GM21786 (cell line): ENCODE measurements around the gene CARD14.
"Not testable (repeated sequence)": the region's sequence is repeated elsewhere in the genome, so short reads cannot be mapped to it uniquely, and the experiment has no call there.

Experiments
- ATAC-seq: cut with Tn5 transposase; IDR thresholded peaks from one replicate; pipeline ENCODE4 v1.9.1; 2021; ENCODE audit not compliant: unreplicated experiment

The CARD14 gene

DNA sequence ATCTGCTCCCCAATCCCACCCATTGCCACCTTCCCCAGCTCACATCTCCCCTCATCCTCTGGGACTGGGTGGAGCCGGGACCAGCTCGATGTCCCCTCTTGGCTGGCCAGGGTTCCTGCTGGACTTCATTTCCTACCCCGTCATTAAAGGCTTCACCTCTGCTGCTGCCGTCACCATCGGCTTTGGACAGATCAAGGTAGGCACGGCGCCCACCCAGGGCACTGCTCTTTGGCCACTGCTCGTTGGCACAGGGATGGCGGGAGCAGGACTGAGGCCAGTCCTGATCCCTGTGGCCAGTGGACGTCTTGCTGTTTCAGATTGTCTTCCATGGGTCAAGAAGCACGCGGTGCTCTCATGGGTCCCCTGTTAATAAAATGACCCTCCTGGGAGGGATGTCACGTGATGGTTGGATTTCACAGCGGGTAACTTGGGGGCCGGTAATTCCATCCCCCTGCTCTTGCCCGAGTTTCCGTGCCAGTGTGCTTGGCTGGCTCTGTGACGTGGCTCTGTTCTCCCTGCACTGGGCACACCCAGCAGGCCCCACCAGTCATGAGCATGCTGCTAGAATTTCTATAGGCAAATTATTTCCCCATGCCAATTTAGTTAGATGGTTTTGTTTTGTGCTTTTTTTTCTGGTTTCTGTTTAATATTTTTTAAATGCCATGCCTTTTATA lies 53.4 kb downstream of the CARD14 start:
- ATAC-seq, result no peak

DNA sequence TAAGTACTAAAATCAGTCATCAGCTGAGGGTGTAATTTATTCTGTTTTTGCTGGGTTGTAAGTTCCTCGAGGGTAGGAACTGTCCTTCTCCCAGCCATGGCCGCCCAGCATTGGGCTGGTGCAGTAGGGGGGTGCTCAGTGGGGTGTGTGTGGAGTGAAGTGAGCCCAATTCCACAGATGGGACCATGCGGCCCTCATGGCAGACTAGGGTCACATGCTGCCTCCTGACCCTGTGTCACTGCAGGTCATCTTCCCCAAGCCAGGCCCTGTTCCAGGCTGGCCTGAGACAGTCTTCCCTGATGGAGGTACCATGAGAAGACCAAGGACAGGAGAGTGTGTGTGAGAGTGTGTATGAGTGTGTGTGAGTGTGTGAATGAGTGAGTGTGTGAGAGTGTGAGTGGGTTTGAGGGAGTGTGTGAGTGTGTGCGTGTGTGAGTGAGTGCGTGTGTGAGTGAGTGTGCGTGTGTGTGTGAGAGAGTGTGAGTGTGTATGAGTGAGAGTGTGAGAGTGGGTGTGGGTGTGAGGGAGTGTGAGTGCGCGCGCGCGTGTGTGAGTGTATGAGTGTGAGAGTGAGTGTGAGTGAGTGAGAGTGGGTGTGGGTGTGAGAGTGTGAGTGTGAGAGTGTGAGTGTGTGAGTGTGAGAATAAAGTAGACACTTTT lies 54.1 kb downstream of the CARD14 start:
- no peak for ATAC-seq

DNA sequence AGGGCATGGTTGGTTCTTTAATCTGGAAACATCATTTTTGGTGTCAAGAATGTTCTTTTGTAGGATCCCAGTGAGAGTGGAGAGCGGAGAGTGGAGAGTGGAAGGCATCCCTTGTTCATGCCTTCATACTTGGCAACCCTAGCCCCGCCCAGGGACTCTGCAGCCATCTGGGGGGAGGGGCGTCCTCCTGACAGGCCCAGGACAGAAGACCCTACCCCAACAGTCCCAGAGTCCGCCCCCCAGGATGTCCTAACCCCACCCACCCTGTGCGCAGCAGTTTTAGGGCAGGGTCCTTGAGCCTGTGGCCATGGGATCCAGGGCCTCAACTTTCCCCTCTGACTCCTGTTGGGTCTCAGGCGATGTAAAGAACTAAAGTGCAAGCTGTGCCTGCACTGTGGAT lies 54.9 kb downstream of the CARD14 start:
- ATAC-seq, result no peak

DNA sequence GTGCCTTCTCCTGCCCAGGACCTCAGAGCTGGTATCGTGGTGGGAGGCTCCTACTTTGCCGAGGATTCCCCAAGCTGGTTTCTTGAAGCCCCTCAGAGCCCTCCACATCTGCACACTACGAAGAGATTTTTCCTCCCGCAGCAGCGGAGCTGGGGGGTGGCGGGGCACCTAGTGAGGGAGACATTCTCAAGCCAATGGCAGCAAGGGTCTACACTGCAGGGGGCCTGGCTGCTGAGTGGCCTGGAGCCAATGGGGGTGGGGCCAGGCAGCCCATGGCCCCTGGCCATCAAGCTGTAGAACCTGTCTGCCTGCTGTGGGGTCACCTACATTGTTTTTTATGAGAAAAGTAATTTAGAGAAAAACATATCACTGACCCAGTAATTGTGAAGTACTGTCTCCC lies 55.4 kb downstream of the CARD14 start:
- ATAC-seq, result no peak

DNA sequence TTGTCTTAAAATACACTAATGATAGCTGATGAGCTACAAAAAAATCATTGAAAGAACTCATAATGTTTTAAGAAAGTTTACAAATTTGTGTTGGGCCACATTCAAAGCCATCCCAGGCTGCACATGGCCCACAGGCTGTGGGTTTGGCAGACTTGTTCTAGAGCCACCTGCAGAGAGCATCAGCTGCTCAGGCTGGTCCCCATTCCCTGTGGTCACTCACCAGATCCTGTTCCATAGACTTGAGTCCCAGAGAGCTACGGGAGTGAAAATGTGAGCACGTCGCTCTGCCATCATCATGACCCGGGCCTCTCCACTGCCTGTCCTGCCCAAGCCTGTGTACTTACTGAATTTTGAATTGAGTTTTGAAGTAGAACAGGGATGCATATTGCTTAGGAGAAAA lies 57.3 kb downstream of the CARD14 start:
- ATAC-seq, result no peak

DNA sequence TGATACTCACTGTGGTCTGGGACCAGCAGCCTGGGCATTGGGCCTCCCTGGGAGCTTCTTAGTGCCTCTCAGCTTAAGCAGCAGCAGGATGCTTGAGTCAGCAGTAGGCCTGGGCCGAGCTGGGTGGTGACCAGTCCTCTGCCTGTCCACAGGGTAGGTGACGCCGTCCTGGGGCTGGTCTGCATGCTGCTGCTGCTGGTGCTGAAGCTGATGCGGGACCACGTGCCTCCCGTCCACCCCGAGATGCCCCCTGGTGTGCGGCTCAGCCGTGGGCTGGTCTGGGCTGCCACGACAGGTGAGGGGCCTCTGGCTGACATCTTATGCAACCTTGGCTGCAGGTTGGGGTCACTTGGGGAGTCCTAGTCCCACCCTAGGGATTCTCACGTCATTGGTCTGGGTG lies 57.8 kb downstream of the CARD14 start:
- ATAC-seq, result no peak

DNA sequence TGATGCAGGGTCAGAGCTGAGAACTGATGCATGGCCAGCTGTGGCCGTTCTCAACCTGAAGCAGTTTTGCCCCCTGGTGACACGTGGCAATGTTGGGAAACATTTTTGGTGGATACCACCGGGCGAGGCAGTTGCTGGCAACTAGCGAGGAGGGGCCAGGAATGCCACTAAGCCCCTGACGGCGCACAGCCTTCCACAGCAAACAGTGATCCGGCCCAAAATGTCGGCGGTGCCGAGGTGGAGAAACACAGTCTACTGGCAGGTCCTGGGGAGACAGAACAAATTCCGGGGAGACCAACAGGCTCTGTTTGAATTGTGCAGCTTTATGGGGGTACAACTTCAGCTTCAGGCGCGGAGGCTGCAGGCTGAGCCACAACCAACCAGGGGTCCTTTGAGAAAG lies 58.6 kb downstream of the CARD14 start:
- no peak for ATAC-seq

DNA sequence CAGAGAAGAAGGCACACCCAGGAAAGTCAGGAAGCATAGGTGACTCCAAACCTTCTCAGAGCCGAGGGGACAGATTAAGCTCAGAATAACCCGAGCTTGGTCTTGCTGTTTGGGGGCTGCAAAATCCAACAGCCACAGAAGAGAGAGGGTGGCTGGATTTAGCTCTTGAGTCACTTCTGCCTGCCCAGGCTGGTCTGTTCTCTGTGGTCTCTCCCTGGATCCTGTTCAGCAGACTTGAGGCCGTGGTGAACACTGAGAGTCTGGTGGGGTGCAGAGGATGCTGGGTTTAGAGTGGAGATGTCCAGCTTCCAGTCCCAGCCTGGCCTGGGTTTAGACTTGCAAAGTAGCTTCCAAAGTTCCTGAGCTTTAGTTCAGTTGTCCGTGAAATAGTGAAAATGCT lies 59.2 kb downstream of the CARD14 start:
- no peak for ATAC-seq

DNA sequence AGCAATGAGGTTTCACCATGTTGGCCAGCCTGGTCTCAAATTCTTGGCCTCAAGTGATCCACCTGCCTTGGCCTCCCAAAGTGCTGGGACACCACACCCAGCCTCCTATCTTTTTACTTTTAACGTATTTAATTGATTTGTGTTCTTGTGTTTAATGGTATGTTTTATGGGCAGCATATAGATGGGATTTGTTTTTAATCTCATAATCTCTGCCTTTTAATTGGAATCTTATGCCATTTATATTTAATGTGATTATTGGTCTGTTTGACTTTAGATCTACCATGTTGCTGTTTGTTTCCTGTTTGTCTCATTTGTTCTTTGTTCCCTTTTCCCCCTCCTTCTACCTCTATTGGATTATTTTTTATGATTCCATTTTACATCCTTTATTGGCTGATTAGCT lies 62.6 kb downstream of the CARD14 start:
- no peak for ATAC-seq

DNA sequence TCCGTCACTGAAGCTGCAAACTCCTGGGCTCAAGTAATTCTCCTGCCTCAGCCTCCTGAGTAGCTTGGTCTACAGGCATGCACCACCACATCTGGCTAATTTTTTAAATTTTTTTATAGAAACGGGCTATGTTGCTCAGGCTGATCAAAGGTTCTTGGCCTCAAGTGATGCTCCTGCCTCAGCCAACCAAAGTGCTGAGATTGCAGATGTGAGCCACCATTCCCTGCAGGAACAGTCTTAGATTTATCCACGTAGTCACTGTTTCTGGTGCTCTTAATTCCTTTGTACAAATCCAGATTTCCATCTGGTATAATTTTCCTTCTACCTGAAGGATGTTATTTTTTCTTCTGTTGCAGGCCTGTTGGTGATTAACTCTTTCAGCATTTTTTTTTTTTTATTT lies 63.4 kb downstream of the CARD14 start:
- ATAC-seq, result no peak

DNA sequence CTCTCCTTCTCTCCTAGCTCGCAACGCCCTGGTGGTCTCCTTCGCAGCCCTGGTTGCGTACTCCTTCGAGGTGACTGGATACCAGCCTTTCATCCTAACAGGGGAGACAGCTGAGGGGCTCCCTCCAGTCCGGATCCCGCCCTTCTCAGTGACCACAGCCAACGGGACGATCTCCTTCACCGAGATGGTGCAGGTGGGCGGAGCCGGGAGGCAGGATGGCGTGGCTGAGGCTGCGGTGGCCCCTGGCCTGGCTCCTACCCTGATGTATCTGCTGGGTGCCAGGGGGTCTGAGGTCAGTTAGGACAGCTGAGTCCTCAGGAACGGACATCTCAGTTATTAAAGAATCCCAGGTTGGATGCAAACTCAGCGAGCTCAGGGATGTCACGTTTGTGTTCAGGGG lies 67.1 kb downstream of the CARD14 start:
- no peak for ATAC-seq

DNA sequence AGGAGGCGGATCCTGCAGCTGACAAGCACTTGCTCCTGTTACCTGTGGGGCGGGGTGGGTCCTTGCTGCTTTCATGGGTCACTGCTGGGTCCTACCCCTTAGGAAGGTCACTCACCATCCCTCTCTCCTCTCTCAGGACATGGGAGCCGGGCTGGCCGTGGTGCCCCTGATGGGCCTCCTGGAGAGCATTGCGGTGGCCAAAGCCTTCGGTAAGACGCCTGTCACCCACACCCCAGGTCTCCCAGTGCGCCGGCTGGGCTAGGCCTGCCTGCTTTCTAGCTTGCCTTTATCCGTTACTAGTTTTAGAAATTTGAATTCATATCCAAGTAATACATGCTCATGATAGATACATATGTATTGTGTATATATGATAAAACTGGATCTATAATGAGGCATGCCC lies 67.6 kb downstream of the CARD14 start:
- no peak for ATAC-seq

DNA sequence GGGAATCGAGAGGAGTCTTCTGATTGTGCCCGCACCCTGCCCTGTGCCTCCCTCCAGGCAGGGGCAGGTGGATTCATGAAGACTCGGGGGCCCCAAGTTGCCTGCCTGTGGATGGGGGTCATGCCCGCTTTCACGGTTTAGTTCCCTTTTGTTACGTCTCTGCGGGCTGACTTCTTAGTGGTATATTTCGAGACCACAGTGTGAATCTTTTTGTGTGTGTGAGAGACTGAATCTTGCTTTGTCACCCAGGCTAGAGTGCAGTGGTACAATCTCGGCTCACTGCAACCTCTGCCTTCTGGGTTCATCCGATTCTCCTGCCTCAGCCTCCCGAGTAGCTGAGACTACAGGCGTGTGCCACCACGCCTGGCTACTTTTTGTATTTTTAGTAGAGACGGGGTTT lies 72.7 kb downstream of the CARD14 start:
- no peak for ATAC-seq

DNA sequence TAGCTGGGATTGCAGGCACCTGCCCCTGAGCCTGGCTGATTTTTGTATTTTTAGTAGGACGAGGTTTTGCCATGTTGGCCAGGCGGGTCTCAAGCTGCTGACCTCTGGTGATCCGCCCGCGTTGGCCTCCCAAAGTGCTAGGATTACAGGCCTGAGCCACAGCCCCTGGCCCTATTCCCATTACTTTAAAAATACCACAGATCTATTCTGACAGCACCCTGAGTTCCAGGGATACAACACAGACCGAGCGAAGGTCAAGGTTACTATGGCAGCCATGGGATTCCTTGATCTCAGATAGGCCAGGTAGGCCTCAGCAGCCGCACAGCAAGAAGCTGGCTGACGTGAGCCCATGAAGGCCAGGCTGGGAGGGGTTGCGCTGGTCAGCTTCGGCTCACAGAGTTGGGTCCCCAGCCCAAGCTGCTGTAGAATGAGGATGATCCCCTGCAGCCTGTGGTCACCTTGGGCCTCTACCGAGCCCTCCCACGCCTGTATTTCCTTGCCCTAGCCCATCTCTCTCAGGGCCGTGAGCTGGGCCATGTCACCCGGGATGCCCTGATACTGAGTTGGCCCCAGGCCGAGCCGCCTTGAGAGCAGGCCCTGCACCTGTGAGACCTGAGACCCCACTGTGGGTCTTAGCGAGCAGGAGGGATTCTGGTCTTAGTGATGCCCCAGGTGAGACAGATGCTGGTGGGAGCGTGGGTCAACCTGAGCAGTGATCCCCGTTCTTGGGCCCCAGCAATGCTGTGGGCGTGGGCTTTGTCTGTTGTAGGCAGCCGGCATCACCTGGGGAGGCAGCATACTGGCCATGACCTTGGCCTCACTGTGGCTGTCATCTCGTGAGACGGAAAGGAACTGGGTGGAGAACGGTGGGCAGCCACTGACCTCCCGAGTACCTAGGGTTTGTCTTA lies 74.0 kb downstream of the CARD14 start:
- no peak for ATAC-seq

DNA sequence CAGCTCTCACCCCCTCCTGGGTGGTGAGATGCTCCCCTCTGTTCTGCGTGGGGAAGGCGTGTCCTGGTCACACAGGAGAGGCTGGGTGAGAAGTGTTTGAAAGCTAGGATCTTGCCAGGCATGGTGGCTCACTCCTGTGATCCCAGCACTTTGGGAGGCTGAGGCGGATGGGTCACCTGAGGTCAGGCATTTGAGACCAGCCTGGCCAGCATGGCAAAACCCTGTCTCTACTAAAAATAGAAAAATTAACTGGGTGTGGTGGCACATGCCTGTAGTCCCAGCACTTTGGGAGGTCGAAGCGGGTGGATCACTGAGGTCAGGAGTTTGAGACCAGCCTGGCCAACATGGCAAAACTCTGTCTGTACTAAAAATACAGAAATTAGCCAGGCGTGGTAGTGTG lies 74.6 kb downstream of the CARD14 start:
- ATAC-seq, result not testable (repeated sequence)

DNA sequence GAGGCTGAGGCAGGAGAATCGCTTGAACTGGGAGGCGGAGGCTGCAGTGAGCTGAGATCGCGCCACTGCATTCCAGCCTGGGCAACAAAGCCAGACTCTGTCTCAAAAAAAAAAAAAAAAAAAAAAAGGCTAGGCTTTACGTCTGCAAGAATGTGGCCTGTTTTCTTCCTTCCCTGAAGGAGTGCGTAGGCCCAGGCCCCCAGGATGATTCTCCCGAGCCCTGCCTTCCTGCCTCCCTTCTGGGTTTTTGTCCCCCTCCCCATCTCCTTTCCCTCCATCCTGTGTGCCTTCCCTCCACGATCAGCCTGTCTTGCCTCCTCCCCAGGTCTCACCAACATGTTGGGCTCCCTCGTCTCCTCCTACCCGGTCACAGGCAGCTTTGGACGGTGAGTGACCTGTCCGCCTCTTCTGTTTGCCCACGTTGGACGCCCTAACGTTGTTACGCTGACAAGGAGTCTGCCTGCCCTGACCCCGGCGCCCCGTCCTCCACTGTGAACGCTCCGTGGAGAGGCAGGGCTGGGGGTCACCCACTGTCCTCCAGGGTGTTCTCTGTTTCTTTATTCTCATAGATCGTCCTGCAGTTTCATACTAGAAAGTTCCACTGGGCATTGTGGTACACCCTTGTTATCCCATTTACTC lies 75.2 kb downstream of the CARD14 start:
- ATAC-seq, result no peak

DNA sequence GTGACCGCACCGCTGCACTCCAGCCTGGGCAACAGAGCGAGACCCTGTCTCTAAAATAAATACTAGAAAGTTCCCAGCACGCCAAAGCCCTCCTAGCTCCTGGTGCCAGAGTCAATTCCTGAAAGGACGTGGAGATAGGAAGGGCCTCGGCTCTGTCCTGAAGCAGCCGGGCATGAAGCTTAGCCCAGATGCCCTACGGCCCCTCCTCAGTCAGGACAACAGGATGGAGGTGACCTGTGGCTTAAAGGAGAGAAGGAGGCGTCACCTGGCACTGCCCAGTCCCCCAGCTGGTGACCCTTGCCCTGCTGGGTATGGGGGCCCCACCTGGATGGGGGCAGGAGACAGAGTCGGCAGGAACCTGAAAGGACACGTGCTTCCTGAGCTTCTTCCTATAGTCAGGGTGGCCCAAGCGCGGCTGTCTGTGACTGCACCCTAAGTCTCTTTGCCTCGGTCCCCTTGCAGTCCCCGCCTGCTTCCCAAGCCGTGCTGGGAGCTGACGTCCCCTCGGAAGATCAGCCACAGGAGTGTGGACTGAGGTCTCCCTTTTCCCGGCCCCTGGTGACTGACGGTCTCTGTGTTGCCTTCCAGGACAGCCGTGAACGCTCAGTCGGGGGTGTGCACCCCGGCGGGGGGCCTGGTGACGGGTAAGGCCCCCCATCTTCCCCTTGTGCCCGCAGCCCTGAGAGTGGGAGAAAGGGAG lies 75.9 kb downstream of the CARD14 start:
- no peak for ATAC-seq

DNA sequence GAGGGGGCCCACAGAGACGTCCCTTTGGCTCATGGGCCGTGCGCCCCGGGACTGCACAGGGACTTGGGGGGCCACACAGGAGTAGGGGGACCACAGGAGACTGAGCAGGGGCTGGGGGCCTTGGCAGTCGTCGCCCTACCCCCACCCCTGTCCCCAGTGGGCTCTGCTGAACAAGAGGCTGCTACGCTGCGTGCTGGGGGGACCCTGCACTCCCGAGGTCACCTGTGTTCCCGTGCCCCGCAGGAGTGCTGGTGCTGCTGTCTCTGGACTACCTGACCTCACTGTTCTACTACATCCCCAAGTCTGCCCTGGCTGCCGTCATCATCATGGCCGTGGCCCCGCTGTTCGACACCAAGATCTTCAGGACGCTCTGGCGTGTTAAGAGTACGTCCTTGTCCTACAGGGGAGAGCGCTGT lies 76.4 kb downstream of the CARD14 start:
- ATAC-seq, result no peak

DNA sequence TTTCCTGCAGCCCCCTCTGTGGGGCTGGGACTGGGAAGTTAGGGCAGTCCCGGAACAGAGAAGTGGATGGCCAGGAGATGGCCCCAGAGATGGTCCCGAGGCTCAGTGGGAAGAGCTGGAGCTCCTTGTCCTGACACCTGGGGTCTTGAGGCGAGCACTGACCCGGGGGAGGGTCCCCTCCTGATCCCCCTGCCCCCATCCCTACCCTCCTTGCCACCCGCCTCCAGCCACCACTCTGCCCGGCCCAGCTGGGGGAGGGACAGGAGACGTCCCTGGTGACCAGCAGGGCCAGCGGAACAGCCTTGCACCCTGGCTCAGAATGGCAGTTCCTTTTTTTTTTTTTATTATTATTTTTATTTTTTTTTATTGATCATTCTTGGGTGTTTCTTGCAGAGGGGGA lies 76.9 kb downstream of the CARD14 start:
- no peak for ATAC-seq

DNA sequence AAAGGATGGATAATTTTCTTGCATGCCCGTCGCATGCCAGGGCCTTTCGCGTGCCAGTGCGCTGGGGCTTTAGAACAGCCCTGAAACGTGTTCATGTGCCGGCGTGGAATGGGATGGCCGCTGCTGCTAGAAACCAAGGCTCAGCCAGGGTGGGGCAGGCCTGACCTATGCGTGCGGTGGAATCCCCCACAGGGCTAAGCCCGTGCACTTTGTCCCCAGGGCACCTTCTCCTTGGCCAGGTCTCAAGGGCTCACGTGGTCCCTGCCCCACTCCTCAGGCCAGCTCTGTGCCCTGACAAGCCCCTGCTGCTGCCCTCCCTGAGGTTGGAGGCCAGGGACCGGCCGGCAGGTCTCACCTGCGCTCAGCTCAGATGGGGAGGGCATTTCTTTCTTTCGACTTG lies 77.7 kb downstream of the CARD14 start:
- ATAC-seq, result no peak
